ENCODE measurements around the gene COX19. TPM values are rescaled to one million over a fixed set of nuclear protein-coding genes. Genes with fewer than 3 reads are reported as not detected.

The COX19 gene
- total and polyA plus RNA-seq, 2 of the 13 experiments (the other 11 are each of a cell fraction or from before 2014, with no cell fraction given), result 11.5 to 21.7 TPM

- peak; percentile 81 for TF ChIP-seq BCL3 (CRISPR knock-in tag; IDR thresholded peaks at IDR 0.05)
- no peak for TF ChIP-seq YY1 (IDR thresholded peaks at IDR 0.05; ENCODE audit: insufficient read depth, insufficient replicate concordance, low read depth, low read length)
- no peak for TF ChIP-seq ETV6 (CRISPR knock-in tag; conservative IDR thresholded peaks at IDR 0.05)
- TF ChIP-seq MXI1 (IDR thresholded peaks at IDR 0.05; ENCODE audit: borderline replicate concordance, low read depth, low read length), result peak; percentile 34; the same call in 1 of the 3 replicates
- no peak for TF ChIP-seq TERF1 (CRISPR knock-in tag; IDR thresholded peaks at IDR 0.05)
- 0 out of 2 replicates have a peak, but pooled peaks have one; percentile 70 for TF ChIP-seq ZNF441 (CRISPR knock-in tag; IDR thresholded peaks at IDR 0.05; ENCODE audit: borderline replicate concordance)
- no peak for TF ChIP-seq FOXO4 (CRISPR knock-in tag; conservative IDR thresholded peaks at IDR 0.05)
- no peak for TF ChIP-seq ZNF784 (CRISPR knock-in tag; IDR thresholded peaks at IDR 0.05; ENCODE audit: borderline replicate concordance)
- no peak for TF ChIP-seq ELK4 (CRISPR knock-in tag; IDR thresholded peaks at IDR 0.05; ENCODE audit: borderline replicate concordance)
- TF ChIP-seq ZNF687 (CRISPR knock-in tag; IDR thresholded peaks at IDR 0.05), result peak; percentile 99
- no peak for TF ChIP-seq GMEB2 (CRISPR knock-in tag; IDR thresholded peaks at IDR 0.05; ENCODE audit: low read depth)
- no peak for TF ChIP-seq ZBTB44 (CRISPR knock-in tag; IDR thresholded peaks at IDR 0.05)
- TF ChIP-seq ZNF720 (CRISPR knock-in tag; IDR thresholded peaks at IDR 0.05), result no peak
- TF ChIP-seq BRCA1 (CRISPR knock-in tag; IDR thresholded peaks at IDR 0.05), result no peak
Measured at GRCh38 chr7:960269-960871, 15.0 kb downstream of the COX19 start (continued).
